Suprapubic skin (tissue), 4 donors: ENCODE results near the gene CNTNAP1. TPM values are rescaled to one million over a fixed set of nuclear protein-coding genes. Genes with fewer than 3 reads are reported as not detected.

Source experiments
- DNase-seq, 2 donors: peaks; one replicate each; pipeline ENCODE4 v3.0.0-alpha.2; 2019; ENCODE audit warnings: low spot score in 2 of 2
- H3K27ac ChIP-seq: fragments of 200-600 bp; sonication (generic); one replicate; pipeline ENCODE4 v1.5.1; 2019
- H3K27me3 ChIP-seq: fragments of 200-600 bp; sonication (generic); one replicate; pipeline ENCODE4 v1.5.1; 2019
- H3K36me3 ChIP-seq: fragments of 200-600 bp; sonication (generic); one replicate; pipeline ENCODE4 v1.5.1; 2019
- H3K4me1 ChIP-seq: fragments of 200-600 bp; sonication (generic); one replicate; pipeline ENCODE4 v1.5.1; 2019
- H3K4me3 ChIP-seq: fragments of 200-600 bp; sonication (generic); one replicate; pipeline ENCODE4 v1.5.1; 2019; ENCODE audit warnings: mild to moderate bottlenecking
- H3K9me3 ChIP-seq: fragments of 200-600 bp; sonication (generic); one replicate; pipeline ENCODE4 v1.5.1; 2019
- EP300 ChIP-seq: sonication (generic); formaldehyde crosslinking; IDR thresholded peaks from one replicate; pipeline ENCODE4 v1.6.1; 2017; ENCODE audit warnings: antibody characterized with exemption
- POLR2A ChIP-seq, 2 donors: fragments of 450-650 bp; IDR thresholded peaks; one replicate each; pipeline ENCODE4 v1.6.1; 2017; ENCODE audit warnings: antibody characterized with exemption in 2 of 2, mild to moderate bottlenecking in 2 of 2, moderate library complexity in 2 of 2
- POLR2AphosphoS5 ChIP-seq, 3 donors: sonication (generic); formaldehyde crosslinking; IDR thresholded peaks; one replicate each; pipeline ENCODE4 v1.6.1; 2017; ENCODE audit warnings: antibody characterized with exemption in 3 of 3
- WGBS: methylation state at CpG from one replicate; pipeline ENCODE4 v1.1.5; 2018; 5-methylcytosine and 5-hydroxymethylcytosine counted together
- total RNA-seq, 4 donors: library from RNA; depleted of rRNA; stranded (reverse); fragments of >200 nt; gene quantifications; one replicate each; pipeline ENCODE4 v1.1.0, GENCODE V29; 2016
- TF ChIP-seq, protein P1 (sequence below), 2 donors: fragments of 200-600 bp in 1 of 2; fragments of 450-650 bp in 1 of 2; sonication (generic) in 1 of 2; IDR thresholded peaks; one replicate each; pipeline ENCODE4 v1.5.1; 2016 to 2019; ENCODE audit warnings: antibody characterized with exemption in 2 of 2, mild to moderate bottlenecking in 1 of 2, moderate library complexity in 1 of 2

Gene CNTNAP1
- total RNA-seq, 4 donors from 2014 or later, result 0.79 to 3.3 (median 1.2) TPM

DNA sequence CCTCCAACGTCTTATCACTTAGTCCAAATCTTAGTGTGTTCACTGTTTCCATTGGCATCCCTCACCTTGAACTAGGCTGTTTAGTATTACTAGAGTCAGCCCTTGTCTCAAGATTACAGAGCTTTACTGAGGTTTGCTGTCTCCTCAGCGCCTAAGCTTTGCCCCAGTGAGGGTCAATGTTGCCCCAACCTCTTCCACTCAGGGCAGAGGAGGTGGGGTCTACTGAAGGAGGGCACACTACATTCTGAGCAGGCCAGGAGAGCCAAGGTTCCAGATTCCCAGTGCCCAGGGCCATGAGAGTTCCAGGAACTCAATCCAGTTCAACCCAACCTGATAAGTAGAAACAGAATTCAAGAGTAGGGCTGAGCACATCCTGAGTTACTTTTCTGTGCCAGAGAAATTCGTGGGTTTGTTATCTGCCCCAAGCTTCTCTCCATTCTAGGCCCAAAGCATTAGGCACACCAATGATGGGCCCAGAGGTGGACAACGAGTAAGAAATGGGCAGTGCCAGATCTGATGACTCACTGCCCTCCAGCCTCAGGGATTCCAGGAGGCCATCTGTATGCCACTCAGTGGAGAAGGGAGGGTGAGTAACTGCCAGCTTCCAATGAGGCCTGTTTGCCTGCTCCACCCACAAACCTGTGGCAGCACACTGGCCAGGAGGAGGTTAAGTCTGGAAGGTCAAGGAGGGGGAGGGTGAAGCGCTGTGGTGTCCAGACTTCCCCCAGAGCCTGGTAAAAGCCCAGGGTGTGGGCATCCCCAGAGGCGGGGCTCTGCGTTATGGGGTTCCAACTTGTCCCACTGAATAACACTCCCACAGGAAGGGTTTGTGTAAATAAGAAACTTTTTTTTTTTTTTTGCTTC is 15.0 kb upstream of the CNTNAP1 start:
- Histone ChIP-seq H3K9me3 (no peaks in the 10 kb centered on the region), H3K27me3 (no peaks in the 10 kb centered on the region), H3K36me3 (peaks cover 67% of the 10 kb centered on the region), H3K27ac (peak overlapping the region; percentile 69), H3K4me1 (peaks cover 58% of the 10 kb centered on the region), H3K4me3 (no peak overlapping the region)
- no peak for DNase-seq
- 35% methylated on average over 7 of the region's 7 CpGs for WGBS
- TF ChIP-seq EP300 (no peak), POLR2A (IDR thresholded peaks at IDR 0.05) (no peak), POLR2AphosphoS5 (IDR thresholded peaks at IDR 0.05) (no peak)

DNA sequence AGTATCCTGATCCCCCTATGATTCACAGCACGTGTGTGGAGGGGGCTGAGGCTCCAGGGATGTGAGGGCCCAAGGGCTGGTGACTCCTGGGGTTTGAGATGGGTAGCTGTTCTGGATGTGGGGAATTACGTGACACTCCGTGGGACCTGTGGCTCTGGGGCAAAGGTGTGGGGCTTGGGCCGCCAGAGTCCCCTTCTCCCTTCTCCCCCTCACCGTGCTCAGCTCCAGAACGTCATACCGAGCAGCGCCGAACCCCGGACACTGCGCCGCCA is 12.7 kb upstream of the CNTNAP1 start:
- Histone ChIP-seq H3K4me1 (peaks cover 81% of the 10 kb centered on the region), H3K9me3 (no peaks in the 10 kb centered on the region), H3K36me3 (peaks cover 67% of the 10 kb centered on the region), H3K4me3 (no peak overlapping the region), H3K27ac (no peak overlapping the region), H3K27me3 (no peaks in the 10 kb centered on the region)
- DNase-seq, result no peak
- WGBS, result 89% methylated on average over 7 of the region's 12 CpGs
- TF ChIP-seq, protein P1, sequence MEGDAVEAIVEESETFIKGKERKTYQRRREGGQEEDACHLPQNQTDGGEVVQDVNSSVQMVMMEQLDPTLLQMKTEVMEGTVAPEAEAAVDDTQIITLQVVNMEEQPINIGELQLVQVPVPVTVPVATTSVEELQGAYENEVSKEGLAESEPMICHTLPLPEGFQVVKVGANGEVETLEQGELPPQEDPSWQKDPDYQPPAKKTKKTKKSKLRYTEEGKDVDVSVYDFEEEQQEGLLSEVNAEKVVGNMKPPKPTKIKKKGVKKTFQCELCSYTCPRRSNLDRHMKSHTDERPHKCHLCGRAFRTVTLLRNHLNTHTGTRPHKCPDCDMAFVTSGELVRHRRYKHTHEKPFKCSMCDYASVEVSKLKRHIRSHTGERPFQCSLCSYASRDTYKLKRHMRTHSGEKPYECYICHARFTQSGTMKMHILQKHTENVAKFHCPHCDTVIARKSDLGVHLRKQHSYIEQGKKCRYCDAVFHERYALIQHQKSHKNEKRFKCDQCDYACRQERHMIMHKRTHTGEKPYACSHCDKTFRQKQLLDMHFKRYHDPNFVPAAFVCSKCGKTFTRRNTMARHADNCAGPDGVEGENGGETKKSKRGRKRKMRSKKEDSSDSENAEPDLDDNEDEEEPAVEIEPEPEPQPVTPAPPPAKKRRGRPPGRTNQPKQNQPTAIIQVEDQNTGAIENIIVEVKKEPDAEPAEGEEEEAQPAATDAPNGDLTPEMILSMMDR (IDR thresholded peaks at IDR 0.05), result no peak
- TF ChIP-seq POLR2A (IDR thresholded peaks at IDR 0.05) (no peak), EP300 (no peak), POLR2AphosphoS5 (IDR thresholded peaks at IDR 0.05) (no peak)

DNA sequence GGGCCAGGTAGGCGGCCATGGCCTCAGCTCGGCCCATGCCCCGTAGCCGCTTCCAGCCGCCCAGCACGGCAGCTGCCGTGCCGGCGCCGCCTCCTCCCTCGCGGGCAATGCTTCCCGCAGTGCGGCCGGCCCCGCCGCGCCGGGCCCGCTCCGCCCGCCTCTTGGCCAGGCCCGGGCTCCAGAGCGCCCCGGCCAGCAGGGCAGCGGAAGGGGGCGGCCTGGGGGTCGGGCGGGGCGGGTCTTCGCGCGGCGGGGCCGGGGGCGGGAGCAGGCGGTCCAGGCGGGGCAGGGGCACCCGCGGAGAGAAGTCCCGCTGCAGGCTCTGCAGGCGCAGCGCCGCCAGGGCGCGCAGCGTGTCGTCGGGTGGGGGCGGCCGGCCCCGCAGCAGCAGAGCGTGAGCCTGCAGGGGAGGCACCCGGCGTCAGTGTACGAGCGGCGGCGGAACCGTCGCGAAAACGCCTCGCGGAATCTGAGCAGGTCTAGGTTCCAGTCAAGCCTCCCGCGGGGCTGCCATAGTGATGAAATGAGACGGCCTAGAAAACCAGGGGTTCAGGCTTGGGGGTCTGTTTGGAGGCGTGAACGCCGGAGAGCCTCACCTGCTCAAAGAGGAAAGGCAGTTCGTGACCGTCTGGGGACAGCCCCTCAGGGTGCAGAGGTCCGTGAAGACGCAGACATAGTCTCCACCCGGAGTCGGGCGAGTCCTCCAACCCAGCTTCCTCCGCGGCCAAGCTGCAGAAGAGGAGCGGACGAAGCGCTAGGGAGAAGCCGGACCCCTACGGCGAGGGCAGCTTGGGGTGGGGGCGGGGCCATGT is 12.1 kb upstream of the CNTNAP1 start:
- no peaks in the 10 kb centered on the region for H3K9me3 ChIP-seq
- no peaks in the 10 kb centered on the region for H3K27me3 ChIP-seq
- DNase-seq, result no peak
- peaks cover 86% of the 10 kb centered on the region for H3K4me1 ChIP-seq
- H3K36me3 ChIP-seq, result peaks cover 63% of the 10 kb centered on the region
- H3K4me3 ChIP-seq, result no peak overlapping the region
- 70% methylated on average over 55 of the region's 87 CpGs for WGBS
- TF ChIP-seq POLR2A (IDR thresholded peaks at IDR 0.05), result no peak
- no peak for TF ChIP-seq EP300
- TF ChIP-seq, protein P1 (IDR thresholded peaks at IDR 0.05), result no peak
- TF ChIP-seq POLR2AphosphoS5 (IDR thresholded peaks at IDR 0.05), result no peak
- H3K27ac ChIP-seq, result no peak overlapping the region

DNA sequence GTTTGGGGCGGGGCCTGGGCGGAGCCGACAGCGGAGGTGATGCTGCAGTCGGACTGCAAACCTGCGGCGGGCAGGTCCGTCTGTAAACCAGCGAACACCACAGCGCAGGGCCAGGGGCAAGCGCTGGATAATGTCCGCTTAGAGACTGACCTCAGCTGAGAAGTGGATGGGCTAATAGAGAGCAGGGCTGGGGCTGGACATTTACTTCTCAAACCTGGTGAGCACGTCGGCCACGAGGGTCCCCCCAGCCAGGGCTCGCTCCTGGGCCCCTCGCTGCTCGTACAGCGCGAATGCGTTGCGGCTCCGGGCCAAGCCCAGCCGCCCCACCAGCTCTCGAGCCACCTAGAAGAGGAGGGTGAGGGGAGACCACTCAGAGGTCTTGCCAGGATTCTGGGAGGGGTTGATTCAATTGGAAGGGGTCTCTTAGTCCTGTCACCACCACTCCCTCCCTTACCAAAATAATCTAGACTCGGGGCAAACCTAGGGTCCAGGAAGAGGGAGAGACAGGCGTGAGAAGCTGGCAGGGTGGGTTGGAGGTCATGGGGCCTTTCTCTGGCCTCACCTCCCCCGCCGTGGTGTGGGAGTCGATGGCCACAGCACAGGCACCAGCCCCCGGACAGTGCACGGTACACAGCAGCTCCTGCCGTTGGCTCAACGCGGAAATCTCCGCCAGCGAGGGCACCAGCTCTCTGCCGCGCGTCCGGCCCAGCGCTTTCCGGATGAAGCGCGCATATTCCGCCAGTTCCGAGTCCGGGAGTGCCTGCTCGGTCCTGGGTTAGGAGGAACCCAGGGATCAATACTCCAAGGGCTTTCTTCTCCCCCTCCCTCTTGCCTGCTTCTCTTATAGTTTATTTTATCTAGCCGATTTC is 11.3 kb upstream of the CNTNAP1 start:
- no peak overlapping the region for H3K27ac ChIP-seq
- H3K4me3 ChIP-seq, result no peak overlapping the region
- peaks cover 55% of the 10 kb centered on the region for H3K36me3 ChIP-seq

DNA sequence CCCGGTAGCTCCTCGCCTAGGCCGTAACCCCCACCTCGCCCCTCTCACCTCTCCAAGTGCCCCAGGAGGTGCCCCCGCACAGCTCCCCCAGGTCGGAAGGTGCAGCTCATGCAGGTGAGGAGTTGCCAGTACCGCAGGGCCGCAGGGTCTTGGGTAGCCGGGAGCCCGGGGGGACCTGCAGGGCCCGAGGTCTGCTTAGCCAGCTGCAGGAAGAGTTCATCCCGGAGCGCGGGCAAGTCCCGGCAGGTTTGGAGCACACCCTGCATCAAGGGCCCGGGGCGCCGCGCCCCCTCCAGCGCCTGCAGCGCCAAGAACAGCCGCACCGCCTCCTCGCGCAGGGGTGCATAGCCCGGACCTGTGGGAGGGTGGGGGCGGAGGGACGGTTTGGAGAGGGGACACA is 10.3 kb upstream of the CNTNAP1 start:
- no peak overlapping the region for H3K4me3 ChIP-seq
- H3K4me1 ChIP-seq, result peaks cover 86% of the 10 kb centered on the region
- TF ChIP-seq, protein P1 (IDR thresholded peaks at IDR 0.05), result no peak
- no peak for TF ChIP-seq POLR2A (IDR thresholded peaks at IDR 0.05)
- peaks cover 47% of the 10 kb centered on the region for H3K36me3 ChIP-seq
- 38% methylated on average over 20 of the region's 28 CpGs for WGBS
- H3K27ac ChIP-seq, result no peak overlapping the region
- no peaks in the 10 kb centered on the region for H3K27me3 ChIP-seq
- H3K9me3 ChIP-seq, result no peaks in the 10 kb centered on the region
- DNase-seq, result no peak

More for the DNA sequence above, 11.3 kb upstream of the CNTNAP1 start:
- H3K27me3 ChIP-seq, result no peaks in the 10 kb centered on the region
- no peaks in the 10 kb centered on the region for H3K9me3 ChIP-seq
- no peak for DNase-seq
- WGBS, result 82% methylated on average over 44 of the region's 50 CpGs
- TF ChIP-seq, protein P1 (IDR thresholded peaks at IDR 0.05), result no peak
- TF ChIP-seq POLR2AphosphoS5 (IDR thresholded peaks at IDR 0.05) (no peak), EP300 (no peak), POLR2A (IDR thresholded peaks at IDR 0.05) (no peak)
- H3K4me1 ChIP-seq, result peaks cover 93% of the 10 kb centered on the region
